A375 (cell line): ENCODE results near the gene OR4D5. TPM values are rescaled to one million over a fixed set of nuclear protein-coding genes. Genes with fewer than 3 reads are reported as not detected.

Experiments
- total RNA-seq: library from RNA; depleted of rRNA; stranded (reverse); fragments of >200 nt; shearing (Covaris generic); gene quantifications from 2 replicates; pipeline ENCODE4 v1.2.3, GENCODE V29; 2014; rRNA removed

OR4D5 gene
- total RNA-seq = not detected in 2 replicates

DNA sequence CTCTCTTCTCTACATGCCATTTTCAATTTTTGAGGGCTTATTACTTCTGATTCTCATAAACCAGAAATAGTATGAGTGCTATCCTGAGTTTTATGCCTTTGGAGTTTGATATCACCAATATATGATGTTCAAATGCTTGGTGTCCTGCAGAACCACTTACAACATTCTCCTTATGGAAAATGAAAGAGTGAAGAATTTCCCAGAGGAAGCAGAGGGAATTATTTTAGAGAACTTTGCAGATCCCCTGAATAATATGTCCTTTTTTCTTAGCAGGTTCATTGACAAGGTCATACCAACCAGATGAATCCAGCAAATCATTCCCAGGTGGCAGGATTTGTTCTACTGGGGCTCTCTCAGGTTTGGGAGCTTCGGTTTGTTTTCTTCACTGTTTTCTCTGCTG lies at the start of gene OR4D5:
Gene OR4D5, plus strand, starts transcription at position 301 of the 400 bp plus-strand sequence. Its CDS starts 0 bp downstream, at position 301.

GRCh38 chr11:123901867-123902266 lies 37.5 kb upstream of the OR4D5 start, which contains the start of gene OR8D4:
Gene OR8D4, plus strand, starts transcription at chr11:123902167. Its CDS starts 4,265 bp downstream, at chr11:123906432.

GRCh38 chr11:123943738-123944137 lies 4.3 kb downstream of the OR4D5 start, which contains the start of gene OR6T1:
Gene OR6T1, minus strand, starts transcription at chr11:123943838. Its CDS starts 0 bp downstream, at chr11:123943838.

DNA sequence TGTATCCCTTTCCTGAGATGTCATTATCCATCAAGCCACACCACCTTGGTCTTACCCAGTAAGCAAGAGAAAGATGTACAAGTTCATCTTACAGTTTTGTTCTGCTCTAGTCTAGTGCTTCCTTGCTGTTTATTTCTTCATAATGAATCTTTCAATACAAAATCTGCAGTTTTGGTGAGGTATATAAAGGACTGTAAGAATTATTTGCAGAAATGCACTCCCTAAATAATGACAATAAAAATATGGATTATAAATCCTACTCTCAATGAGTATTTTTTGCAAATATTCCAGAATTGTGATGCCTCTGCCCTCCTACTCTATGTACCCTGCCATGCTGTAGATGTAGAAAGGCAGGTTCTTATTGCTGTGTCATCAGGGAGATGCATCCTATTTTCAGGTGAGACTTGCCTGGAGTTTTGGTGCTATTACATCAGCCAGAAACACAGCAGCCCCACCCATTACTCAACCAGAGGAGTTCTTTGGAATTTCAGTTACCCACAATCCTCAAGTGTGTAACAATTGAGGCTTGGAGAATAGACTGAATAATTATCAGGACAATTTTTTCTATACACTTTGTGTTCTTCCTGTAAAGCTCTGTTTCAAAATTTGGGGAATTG lies 38.4 kb downstream of the OR4D5 start, which contains the start of gene OR10S1:
Gene OR10S1, minus strand, starts transcription at position 51 of the 617 bp plus-strand sequence. CDS start 117 bp downstream, outside the sequence.

Other genes starting within 250 kb of the OR4D5 start
- gene ZNF202, start 198.0 kb upstream of the OR4D5 start, total RNA-seq = 11.1 and 14.3 TPM in 2 replicates
- gene OR6X1, start 185.1 kb upstream of the OR4D5 start, total RNA-seq = not detected in 2 replicates
- gene OR6M1, start 133.3 kb upstream of the OR4D5 start, total RNA-seq = not detected in 2 replicates
- not detected in 2 replicates for gene TMEM225, start 53.9 kb upstream of the OR4D5 start, total RNA-seq
- not detected in 2 replicates for gene OR8D4, start 37.5 kb upstream of the OR4D5 start, total RNA-seq
- 0.21 TPM in 1 of 2 replicates, not detected in the other for gene OR6T1, start 4.2 kb downstream of the OR4D5 start, total RNA-seq
- not detected in 2 replicates for gene OR10S1, start 38.2 kb downstream of the OR4D5 start, total RNA-seq
- not detected in 2 replicates for gene OR10G6, start 55.5 kb downstream of the OR4D5 start, total RNA-seq
- gene OR10G4, start 73.4 kb downstream of the OR4D5 start, total RNA-seq = not detected in 2 replicates
- gene OR10G9, start 83.4 kb downstream of the OR4D5 start, total RNA-seq = not detected in 2 replicates
- not detected in 2 replicates for gene OR10G8, start 87.2 kb downstream of the OR4D5 start, total RNA-seq
- gene OR10G7, start 101.7 kb downstream of the OR4D5 start, total RNA-seq = not detected in 2 replicates
- gene VWA5A, start 175.8 kb downstream of the OR4D5 start, total RNA-seq = 5.5 and 6.9 TPM in 2 replicates
- 0.60 and 1.6 TPM in 2 replicates for gene OR10D3, start 243.7 kb downstream of the OR4D5 start, total RNA-seq